Endothelial cell of umbilical vein (primary cell): ENCODE results near the gene IPO13. TPM values are rescaled to one million over a fixed set of nuclear protein-coding genes. Genes with fewer than 3 reads are reported as not detected.

Source experiments
- BruUV-seq: library from RNA; stranded (reverse); fragments of 400-500 nt; replicated peaks from 2 replicates; lab custom pipeline; 2021; lab: Mats Ljungman, UMichigan
- CTCF ChIA-PET: fragments of 300-600, 350-600 bp; sonication (Branson Sonifier 250); formaldehyde crosslinking; loops from one replicate; lab custom pipeline; 2021; ENCODE audit warnings: antibody characterized with exemption, inconsistent platforms; lab: Charles Lee
- POLR2A ChIA-PET: fragments of 300-600, 350-600 bp; sonication (Branson Sonifier 250); formaldehyde crosslinking; loops from one replicate; lab custom pipeline; 2021; ENCODE audit warnings: antibody characterized with exemption, inconsistent platforms; lab: Charles Lee
- DNase-seq: peaks from one replicate; pipeline ENCODE4 v3.0.0-alpha.2; 2011; ENCODE audit warnings: low read depth, low spot score
- FAIRE-seq: peaks from 2 replicates; lab custom pipeline; 2011; peaks lifted over from hg19 to GRCh38; lab: Jason Lieb, UNC
- H2AFZ ChIP-seq: 2 replicates; pipeline ENCODE4 v1.6.0; 2012; ENCODE audit warnings: low read depth, low read length, control low read depth, inconsistent platforms
- H3K27ac ChIP-seq: 2 replicates; pipeline ENCODE4 v1.5.1; 2011; ENCODE audit warnings: low read depth, mild to moderate bottlenecking, control low read depth, low read length, moderate library complexity; ENCODE audit not compliant: insufficient read depth
- H3K27me3 ChIP-seq, 2 experiments: 2 replicates each; pipeline versions ENCODE4 v1.6.0 to v1.6.1; 2011; ENCODE audit warnings: low read length in 2 of 2, mixed read lengths in 1 of 2; ENCODE audit not compliant: control insufficient read depth in 2 of 2, insufficient read depth in 2 of 2
- H3K36me3 ChIP-seq, 2 experiments: 2 replicates in 1 of 2; 3 replicates in 1 of 2; pipeline ENCODE4 v1.5.1; 2011; ENCODE audit warnings: low read length in 2 of 2, mild to moderate bottlenecking in 1 of 2, moderate library complexity in 1 of 2; ENCODE audit not compliant: control insufficient read depth in 2 of 2, insufficient read depth in 2 of 2; ENCODE audit errors: extremely low read depth in 1 of 2
- H3K4me1 ChIP-seq: 3 replicates; pipeline ENCODE4 v1.5.1; 2011; ENCODE audit warnings: mild to moderate bottlenecking, low read length; ENCODE audit not compliant: control insufficient read depth, insufficient read depth; ENCODE audit errors: extremely low read depth
- H3K4me2 ChIP-seq: 2 replicates; pipeline ENCODE4 v1.6.1; 2011; ENCODE audit warnings: low read length, control low read depth, mixed read lengths; ENCODE audit not compliant: insufficient read depth
- H3K4me3 ChIP-seq, 3 experiments: fragments of 200-600 bp in 1 of 3; sonication (generic), shearing (Covaris generic) in 1 of 3; replicated peaks in 1 of 3; 2 replicates each; pipeline ENCODE4 v1.5.1; 2011 to 2016; ENCODE audit warnings: control low read depth in 3 of 3, low read length in 3 of 3, mild to moderate bottlenecking in 2 of 3, inconsistent platforms in 1 of 3, low read depth in 1 of 3, moderate library complexity in 1 of 3; ENCODE audit not compliant: insufficient read depth in 1 of 3
- H3K79me2 ChIP-seq: 2 replicates; pipeline ENCODE4 v1.6.0; 2012; ENCODE audit warnings: low read length, inconsistent platforms; ENCODE audit not compliant: control insufficient read depth, insufficient read depth
- H3K9ac ChIP-seq: replicated peaks from 2 replicates; pipeline ENCODE3; 2011; ENCODE audit warnings: low read length, control low read depth; ENCODE audit not compliant: insufficient read depth; ENCODE audit errors: extremely low read depth
- H3K9me1 ChIP-seq: replicated peaks from 3 replicates; pipeline ENCODE4 v1.6.0; 2011; ENCODE audit warnings: mild to moderate bottlenecking, low read length; ENCODE audit not compliant: control insufficient read depth, insufficient read depth; ENCODE audit errors: extremely low read depth
- H3K9me3 ChIP-seq: replicated peaks from 2 replicates; pipeline ENCODE4 v1.5.1; 2012; ENCODE audit warnings: low read length, inconsistent platforms; ENCODE audit not compliant: control insufficient read depth, insufficient read depth
- H4K20me1 ChIP-seq: replicated peaks from 2 replicates; pipeline ENCODE3; 2011; ENCODE audit warnings: mild to moderate bottlenecking, low read length; ENCODE audit not compliant: control insufficient read depth, insufficient read depth; ENCODE audit errors: extremely low read depth
- CTCF ChIP-seq, 2 donors: IDR thresholded peaks; 1 replicate in 1 of 2; 2 replicates in 1 of 2; pipeline ENCODE4 v1.5.1; 2011; ENCODE audit warnings: low read length in 2 of 2, mild to moderate bottlenecking in 2 of 2, moderate library complexity in 2 of 2, control low read depth in 1 of 2, inconsistent platforms in 1 of 2, low read depth in 1 of 2; ENCODE audit not compliant: insufficient read depth in 1 of 2; ENCODE audit errors: extremely low read depth in 1 of 2
- JUN ChIP-seq: IDR thresholded peaks from 2 replicates; pipeline ENCODE4 v1.6.1; 2011; ENCODE audit warnings: borderline replicate concordance, low read depth; ENCODE audit not compliant: insufficient read length, insufficient read depth
- MAX ChIP-seq: IDR thresholded peaks from 2 replicates; pipeline ENCODE4 v1.6.1; 2011; ENCODE audit not compliant: insufficient read depth, insufficient read length
- POLR2A ChIP-seq: IDR thresholded peaks from 2 replicates; pipeline ENCODE4 v1.6.1; 2012; ENCODE audit warnings: low read depth, mild to moderate bottlenecking, control low read depth, low read length
- dilution Hi-C: fragments of 300-500 bp; cut with MboI; formaldehyde crosslinking; loops from one replicate; pipeline ENCODE4 v1.15.0; 2019; ENCODE audit warnings: low sequenced_read_pairs; ENCODE audit not compliant: extremely low pct_ligation_motif_present
- intact Hi-C: fragments of 100-400 bp; cut with micrococcal nuclease; formaldehyde crosslinking; loops from one replicate; pipeline ENCODE4 v1.10.0; 2022
- polyA plus RNA-seq, 4 experiments: library from polyadenylated mRNA; depleted of rRNA in 3 of 4; stranded (reverse) in 3 of 4; unstranded in 1 of 4; fragments of >200 nt; gene quantifications; 2 replicates each; pipeline versions ENCODE4 v1.2.1 to v1.2.3, GENCODE V29; 2011 to 2012; ENCODE audit warnings: missing spikeins in 1 of 4
- total RNA-seq: library from RNA; stranded (reverse); gene quantifications from 2 replicates; pipeline ENCODE4 v1.2.3, GENCODE V29; 2021

IPO13 gene
- total and polyA plus RNA-seq, 2 donors (not counting 3 experiments of a cell fraction or from before 2014, with no cell fraction given) = 28.9 to 29.3 TPM

- H2AFZ ChIP-seq = no peak overlapping the region
- H3K9ac ChIP-seq = no peak overlapping the region
- no peaks in the 10 kb centered on the region for H4K20me1 ChIP-seq
- no TSS peak for BruUV-seq
- peaks cover 0 to 5% of the 10 kb centered on the region in 2 experiments for H3K36me3 ChIP-seq
- no peak overlapping the region for H3K27ac ChIP-seq
- no peaks in the 10 kb centered on the region for H3K9me3 ChIP-seq
- intact Hi-C loops (no loop called here), dilution Hi-C loops (no loop called here)
- H3K4me3 ChIP-seq = no peak overlapping the region
- H3K27me3 ChIP-seq = no peaks in the 10 kb centered on the region
- CTCF ChIA-PET = no interaction called here
- no peaks in the 10 kb centered on the region for H3K4me1 ChIP-seq
- H3K9me1 ChIP-seq = no peaks in the 10 kb centered on the region
- FAIRE-seq (no peak), DNase-seq (no peak)
- no peaks in the 10 kb centered on the region for H3K79me2 ChIP-seq
- no peak for TF ChIP-seq JUN
- no peak for TF ChIP-seq MAX
- TF ChIP-seq CTCF (IDR thresholded peaks at IDR 0.05; ENCODE audit: extremely low read depth in 1 of 2, insufficient read depth in 1 of 2, low read depth in 1 of 2, low read length in 2 of 2) = no peak
- no peak for TF ChIP-seq POLR2A
- H3K4me2 ChIP-seq = no peak overlapping the region
- POLR2A ChIA-PET = no interaction called here
Observed at GRCh38 chr1:43904660-43905551, 41.8 kb upstream of the IPO13 start.
